ENCODE data around the gene CDK5RAP2. TPM values are rescaled to one million over a fixed set of nuclear protein-coding genes. Genes with fewer than 3 reads are reported as not detected.
A peak's percentile ranks its signal among the peaks of the same experiment; 100 is the strongest.

The CDK5RAP2 gene
- total RNA-seq, 1 donor from 2014 or later = 74.0 TPM

DNA sequence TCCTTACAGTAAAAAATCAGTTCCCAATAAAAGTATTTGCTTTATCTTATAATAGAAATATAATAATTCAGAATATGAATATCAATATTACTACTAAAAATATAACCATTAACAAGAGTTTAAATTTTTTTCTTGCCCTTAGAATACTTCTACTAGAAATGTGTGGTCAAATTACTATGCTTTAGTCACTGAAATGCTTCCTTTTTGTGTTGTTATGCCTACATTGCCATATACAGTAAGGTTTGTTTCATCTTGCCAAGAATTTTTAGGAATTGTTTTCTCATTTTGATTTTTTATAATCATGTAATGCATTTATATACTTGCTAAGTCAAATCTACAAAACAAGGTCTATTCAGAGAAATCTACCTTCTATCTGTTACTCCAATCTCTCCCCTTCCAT is 181.7 kb downstream of the CDK5RAP2 start:
- no peak for DNase-seq
- ATAC-seq (ENCODE audit: poor library complexity) = no peak
- intact Hi-C loops (cut with DNase I) = no loop called here

DNA sequence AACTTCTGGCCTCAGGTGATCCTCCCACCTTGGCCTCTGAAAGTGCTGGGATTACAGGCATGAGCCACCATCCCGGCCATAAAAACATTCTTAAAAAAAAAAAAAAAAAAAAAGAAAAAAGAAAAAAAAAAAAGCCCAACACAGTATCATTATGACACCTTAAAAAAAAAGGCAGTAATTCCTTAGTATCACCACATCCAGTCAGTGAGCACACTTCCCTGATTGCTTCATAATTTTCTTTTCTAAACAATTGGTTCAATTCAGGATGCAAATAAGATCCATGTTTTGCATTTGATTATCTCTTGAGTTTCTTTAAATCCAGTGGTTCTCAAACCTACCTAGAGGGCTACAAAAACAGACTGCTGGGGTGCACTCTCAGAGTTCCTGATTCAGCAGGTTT is 182.5 kb downstream of the CDK5RAP2 start:
- no peak for DNase-seq
- intact Hi-C loops (cut with DNase I) = no loop called here
- no peak for ATAC-seq (ENCODE audit: poor library complexity)

DNA sequence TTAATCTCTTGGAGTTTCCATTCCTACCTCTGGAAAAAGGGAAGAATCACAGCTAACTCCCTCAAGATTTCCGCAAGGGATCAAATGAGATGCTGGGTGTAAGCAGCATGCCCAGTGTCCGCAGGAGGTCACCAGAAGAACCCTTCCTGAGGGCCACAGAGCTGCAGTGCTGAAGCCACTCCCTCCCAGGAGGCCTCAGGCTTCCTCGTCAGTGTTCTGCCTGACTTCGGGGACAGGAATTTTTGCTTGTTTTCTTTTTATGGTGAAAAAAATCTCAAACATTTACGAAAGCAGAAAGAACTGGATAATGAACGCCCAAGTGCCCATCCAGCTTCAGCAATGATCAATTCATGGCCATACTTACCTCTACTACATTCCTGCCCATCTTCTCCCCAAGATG is 183.0 kb downstream of the CDK5RAP2 start:
- no peak for DNase-seq
- intact Hi-C loops (cut with DNase I) = no loop called here
- ATAC-seq (ENCODE audit: poor library complexity) = no peak

DNA sequence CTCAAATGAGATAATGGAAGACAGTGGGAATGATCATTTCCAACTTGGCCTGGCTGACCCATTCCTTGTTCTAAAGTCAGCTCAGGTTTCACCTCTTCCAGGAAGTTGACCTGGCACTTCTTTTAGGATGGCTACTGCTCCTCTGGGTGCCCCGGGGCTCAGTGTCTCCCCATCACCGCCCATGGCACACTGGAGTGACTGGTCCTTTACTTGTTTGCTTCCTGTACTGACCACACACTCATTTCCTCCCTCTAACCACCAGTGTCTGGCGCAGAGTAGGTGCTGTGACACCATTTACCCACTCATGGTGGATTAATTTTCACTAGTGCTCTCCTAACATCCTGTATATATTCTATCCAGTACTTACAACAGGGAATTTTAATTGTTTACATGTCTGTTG is 183.5 kb downstream of the CDK5RAP2 start:
- no peak for ATAC-seq (ENCODE audit: poor library complexity)
- no peak for DNase-seq

DNA sequence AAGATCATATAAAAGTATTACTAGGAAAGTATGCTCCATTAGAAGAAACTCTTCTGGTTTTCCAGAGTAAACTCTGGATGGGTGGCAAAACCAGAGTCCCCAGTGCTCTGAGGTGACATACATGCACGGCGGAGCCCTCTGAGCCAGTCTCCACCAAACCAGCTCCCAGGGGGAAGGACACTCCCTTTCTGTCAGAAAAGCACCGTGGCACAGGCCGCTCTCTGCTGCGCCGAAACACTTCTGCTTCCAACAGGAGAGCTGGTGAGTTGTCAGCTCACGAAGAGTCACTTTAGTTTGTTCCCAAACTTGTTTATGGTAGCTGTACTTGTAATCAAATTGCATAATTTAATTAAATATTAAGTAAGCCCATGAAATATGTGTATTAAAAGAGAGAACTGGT is 184.6 kb downstream of the CDK5RAP2 start:
- intact Hi-C loops (cut with DNase I) = no loop called here
- ATAC-seq (ENCODE audit: poor library complexity) = no peak
- no peak for DNase-seq

More for the DNA sequence above, 183.5 kb downstream of the CDK5RAP2 start:
- intact Hi-C loops (cut with DNase I) = no loop called here

DNA sequence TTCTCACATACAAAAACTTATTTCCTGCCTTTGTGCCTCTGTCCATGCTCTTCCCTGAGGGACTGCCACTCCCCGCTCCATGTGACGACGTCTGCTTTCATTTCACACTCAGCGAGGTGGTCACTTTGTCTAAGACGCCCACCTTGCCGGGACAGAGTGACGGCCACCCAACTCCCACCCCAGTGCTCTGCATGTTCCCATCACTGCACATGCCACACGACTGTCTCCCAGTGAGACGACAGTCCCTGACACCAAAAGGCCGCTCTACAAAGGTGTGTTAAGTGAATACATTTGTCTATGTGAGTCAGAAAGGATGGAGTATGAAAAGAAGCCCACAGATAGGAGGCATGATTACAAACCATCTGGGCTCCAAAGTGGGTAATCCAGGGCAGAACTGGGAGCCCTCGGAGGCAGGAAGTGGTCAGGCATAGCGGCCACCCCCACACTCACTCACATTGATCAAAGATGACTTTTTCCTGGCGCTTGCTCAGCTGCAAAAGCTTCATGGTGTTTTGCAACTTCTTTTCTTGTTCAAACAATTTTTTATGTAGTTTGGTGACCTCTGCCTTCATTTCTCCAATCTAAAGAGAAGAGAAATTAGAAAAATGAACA is 185.8 kb downstream of the CDK5RAP2 start:
- intact Hi-C loops (cut with DNase I) = no loop called here
- no peak for DNase-seq
- ATAC-seq (ENCODE audit: poor library complexity) = no peak

DNA sequence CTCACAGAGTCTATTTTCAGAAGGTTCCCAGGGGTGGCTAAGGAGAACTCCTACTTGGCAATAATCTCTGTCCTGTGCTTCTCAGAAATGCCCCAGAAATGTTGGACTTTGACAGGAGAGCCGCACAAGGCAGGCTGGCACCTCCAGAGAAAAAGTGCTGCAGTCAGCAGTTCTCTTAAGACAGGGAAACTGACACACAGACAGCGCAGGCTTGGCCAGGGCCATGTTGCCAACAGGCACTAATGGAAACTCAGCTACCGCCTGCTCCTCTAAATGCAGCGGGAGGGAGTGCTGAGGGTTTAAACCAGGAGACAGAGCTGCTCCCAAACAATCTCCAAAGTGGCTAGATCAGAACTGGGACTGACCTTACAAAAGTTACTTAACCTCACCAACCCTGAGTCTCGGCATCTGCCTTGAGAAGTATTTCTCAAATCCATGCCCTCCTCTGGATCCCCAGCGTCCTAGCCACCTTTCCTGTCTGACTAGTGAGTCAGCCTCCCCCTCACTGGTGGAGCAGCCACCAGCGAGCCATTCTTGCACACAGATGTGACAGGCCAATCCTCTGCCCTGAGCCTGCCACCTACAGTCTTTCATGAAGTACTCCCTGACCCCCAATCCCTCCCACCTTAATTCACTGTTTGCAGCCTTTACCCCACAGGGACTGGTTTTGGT is 186.4 kb downstream of the CDK5RAP2 start:
- intact Hi-C loops (cut with DNase I) = no loop called here
- no peak for DNase-seq
- ATAC-seq (ENCODE audit: poor library complexity) = no peak

DNA sequence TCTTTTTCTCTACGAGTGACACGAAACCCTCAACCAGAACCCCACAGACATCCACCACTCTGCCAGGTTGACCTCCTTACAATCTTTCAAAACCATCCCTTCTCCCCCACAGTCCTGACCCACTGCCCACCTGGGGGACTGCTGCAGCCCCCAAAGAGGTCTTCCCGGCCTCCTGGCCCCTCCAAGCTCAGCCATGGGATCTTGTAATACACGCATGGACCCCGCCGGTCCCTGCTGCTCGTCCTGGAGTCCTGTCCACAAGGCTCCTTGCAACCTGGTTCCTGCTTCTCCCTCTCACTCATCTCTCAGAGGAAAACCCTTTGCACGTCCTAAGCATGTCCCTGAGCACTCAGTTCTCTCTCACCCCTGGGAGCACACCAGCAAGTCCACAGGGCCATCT is 187.3 kb downstream of the CDK5RAP2 start:
- DNase-seq (no peak), ATAC-seq (ENCODE audit: poor library complexity) (no peak)
- intact Hi-C loops (cut with DNase I) = no loop called here

DNA sequence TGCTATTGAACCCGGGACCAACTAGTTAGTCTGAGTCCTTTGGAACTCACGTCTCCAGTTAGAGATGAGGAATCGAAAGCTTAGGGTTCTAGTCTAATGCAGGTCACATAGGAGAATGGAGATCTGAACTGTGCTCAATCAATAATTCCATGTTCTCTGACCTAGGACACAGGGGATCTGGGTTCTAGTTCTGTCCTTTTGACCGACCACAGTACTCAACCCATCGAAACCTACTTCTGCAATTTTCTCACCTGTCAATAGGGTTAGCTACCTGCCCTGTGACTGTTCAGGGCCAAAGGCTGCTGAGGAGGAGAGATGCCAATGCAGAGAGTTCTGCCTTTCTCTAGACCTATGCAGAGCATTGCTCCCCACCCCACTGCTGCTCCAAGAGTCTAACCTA is 187.7 kb downstream of the CDK5RAP2 start:
- DNase-seq (no peak), ATAC-seq (ENCODE audit: poor library complexity) (no peak)
- intact Hi-C loops (cut with DNase I) = no loop called here

DNA sequence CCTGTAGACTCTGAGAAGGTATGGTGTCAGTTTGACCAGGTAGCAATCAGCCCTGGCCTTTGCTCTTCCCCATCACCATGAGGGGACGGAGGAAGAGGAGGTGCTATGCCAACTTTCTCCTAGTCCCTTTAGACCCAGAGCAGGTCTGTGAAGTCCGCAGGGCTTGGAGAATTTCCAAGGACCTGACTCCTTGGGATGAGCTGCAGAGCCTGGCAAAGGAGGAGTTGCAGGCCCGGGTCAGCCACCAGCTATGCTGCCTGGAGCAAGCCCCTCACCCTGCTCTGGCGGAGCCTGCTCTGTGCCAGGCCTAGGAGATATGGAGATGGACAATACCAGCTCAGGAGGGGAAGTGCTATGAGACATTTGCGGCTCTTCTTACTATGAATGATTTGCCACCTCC is 188.3 kb downstream of the CDK5RAP2 start:
- DNase-seq (no peak), ATAC-seq (ENCODE audit: poor library complexity) (no peak)
- intact Hi-C loops (cut with DNase I) = no loop called here

DNA sequence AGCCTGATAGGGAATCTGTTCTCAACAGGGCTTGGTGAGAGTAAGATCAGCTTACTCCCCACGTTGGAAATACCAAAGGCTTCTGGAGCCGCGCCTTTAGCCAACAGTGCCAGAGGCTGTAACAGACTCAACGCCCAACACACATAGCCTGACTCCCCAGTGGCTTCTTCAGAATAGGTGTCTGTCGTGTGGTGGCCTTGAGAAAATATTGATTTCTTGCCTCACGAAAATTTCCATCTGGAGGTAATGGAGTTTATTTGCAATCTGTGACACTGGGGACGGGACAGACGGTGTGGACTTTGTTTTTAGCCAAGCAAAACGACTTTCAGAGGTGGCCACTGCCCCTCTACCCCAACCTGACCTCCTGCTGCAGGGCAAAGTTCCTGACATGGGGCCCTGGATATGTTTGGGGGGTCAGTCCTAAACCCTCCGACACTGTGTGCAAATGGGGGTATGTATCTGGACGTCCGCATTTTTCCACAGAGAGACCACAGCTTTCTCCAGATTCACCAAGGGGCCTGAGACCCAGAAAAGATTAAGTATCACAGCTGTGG is 189.3 kb downstream of the CDK5RAP2 start:
- DNase-seq = no peak
- intact Hi-C loops (cut with DNase I) = no loop called here
- ATAC-seq (ENCODE audit: poor library complexity) = no peak

DNA sequence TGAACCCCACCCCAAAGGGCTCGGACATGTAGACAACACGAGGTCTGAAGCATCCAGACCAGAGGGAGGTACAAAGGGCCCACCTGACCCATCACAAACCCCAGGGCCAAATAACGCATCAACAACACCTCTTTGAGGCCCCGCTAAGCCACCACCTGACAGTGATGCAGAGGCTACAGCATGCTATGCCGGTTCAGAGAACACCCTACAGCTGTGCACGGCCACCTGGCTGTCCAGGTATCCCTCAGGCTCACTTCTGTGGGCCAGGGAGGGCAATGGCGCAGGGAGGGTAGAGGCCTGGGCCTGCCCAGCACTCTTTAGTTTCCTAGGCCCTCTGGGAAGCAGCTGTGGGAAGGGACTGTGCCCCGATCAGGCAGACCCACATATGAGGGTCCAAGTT is 190.1 kb downstream of the CDK5RAP2 start:
- intact Hi-C loops (cut with DNase I) = no loop called here
- no peak for ATAC-seq (ENCODE audit: poor library complexity)
- no peak for DNase-seq

DNA sequence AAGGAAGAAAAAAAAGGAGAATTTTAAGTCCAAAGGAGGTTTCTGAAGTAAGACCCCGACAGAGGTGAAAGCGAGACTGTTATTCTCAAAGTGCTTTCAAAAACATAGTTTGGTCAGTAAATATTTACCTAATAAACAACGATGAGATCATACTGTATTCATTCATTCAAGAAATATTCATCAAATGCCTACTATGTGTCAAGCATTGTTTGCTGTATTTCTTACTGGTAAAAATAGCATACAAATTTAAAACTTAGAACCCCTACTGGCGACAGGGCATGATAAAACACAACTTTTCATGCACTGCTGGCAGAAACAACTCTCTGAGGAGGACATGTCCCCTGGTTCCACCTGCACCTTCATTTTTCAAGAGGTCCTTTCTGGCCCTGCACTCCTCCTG is 190.7 kb downstream of the CDK5RAP2 start:
- intact Hi-C loops (cut with DNase I) = no loop called here
- DNase-seq = no peak
- ATAC-seq (ENCODE audit: poor library complexity) = no peak

DNA sequence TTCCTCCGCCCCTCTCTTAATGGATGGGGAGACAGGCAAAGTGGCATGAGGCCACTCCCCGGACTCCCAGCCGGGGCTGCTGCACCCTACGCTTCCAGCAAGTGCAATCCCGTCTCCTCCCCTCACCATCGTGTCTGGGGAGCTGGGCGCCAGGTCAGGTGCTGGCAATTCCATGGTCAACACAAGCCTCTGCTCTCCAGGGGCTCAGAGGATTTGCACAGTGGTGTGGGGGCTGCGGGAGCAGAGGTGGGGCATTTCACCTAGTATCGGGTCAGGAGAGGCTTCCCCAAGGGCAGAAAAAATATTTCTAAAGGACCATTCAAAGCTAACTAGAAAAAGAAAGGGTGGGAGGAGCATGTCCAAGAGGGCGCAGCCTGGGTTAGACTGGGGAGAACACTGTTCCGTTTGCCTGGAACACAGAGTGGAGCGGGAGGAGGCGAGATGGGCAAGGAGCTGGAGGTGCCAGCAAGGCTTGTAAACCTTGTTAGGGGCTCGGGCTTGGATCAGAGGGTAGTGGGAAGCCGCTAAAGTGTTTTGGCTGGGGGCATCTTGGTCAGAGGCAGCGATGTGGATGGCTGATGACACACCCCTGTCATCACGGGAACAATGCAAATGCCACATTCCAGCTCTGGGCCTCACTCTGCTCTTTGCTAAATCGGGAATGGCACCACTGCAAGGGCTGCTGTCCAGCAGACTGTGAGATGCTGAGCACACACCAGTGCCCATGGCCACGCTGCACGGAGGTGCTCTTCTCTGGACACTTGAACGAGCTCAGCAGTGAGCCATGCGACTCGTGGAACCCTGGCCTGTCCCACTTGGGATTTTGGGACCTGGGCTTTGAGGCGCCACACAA is 191.7 kb downstream of the CDK5RAP2 start:
- DNase-seq = peak; percentile 64
- intact Hi-C loops (cut with DNase I) = no loop called here
- ATAC-seq (ENCODE audit: poor library complexity) = peak; percentile 92

DNA sequence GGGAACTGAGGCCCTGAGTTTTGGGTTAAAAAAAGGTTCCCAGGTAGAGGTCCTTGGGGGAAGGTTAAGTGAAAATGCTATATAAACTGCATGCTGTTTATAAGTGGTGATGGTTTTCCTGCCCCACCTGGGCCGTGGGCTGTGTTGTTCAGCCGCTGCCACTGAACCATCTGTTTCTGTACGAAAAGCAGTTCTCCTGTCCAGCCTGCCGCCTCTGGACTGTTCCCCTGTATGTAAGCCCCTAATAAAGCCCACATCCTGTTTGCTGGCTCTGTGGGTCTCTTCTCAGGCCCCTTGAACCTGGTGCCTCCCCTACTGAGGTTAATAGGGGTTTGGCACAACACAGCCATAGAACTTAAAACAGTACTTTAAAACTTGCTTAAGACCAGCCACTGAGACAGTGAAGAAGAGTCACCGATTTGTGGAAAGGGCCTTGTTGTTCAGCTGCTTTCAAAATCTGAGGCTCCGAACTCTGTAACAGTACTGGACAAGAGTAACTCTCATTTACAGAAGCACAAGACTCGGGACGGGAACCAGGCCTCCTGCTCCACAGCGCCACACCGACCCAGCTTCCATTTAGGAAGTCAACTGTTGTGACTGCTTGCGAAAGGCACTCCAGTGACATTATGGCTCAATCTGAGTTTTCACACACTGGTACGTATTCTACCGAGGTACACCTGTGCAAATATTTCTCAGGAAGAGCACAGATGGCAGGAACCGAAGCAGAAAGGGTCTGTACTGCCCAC is 192.5 kb downstream of the CDK5RAP2 start:
- no peak for DNase-seq
- ATAC-seq (ENCODE audit: poor library complexity) = no peak
- intact Hi-C loops (cut with DNase I) = no loop called here

DNA sequence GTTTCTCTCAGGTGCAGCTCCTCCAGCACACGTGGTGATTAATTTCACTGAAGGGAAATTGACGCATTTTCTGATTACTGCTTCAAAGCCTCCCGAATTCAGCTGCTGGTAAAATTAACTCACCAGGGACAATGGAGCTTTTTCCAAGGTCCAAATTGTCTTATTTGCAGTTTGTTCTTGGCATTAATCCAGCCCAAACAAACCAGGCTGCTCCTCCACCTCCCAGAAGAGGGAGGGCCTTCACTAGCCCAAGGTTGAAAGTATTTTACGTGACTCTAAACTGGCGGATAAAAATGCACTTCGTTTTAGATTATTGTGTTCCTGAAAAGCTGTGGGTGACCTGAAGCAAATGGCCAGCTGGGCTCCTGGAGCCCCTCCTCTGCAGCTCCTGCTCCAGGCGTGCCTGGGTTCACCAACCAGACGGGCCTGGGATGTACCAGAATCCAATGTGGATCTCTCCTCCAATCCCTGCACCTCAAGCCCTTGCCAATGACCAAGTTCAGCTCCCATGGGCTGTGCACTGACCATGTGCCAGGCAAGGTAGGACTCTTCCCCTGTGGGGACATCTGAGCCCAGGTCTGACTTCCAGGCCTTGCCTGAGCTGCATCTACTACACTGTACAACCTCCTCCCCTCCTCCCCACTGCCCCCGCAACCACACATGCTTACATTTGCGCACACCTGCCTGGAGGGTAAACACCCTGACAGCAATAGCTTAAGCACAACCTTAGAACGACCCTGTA is 193.4 kb downstream of the CDK5RAP2 start:
- peak; percentile 5 for ATAC-seq (ENCODE audit: poor library complexity)
- intact Hi-C loops (cut with DNase I) = no loop called here

DNA sequence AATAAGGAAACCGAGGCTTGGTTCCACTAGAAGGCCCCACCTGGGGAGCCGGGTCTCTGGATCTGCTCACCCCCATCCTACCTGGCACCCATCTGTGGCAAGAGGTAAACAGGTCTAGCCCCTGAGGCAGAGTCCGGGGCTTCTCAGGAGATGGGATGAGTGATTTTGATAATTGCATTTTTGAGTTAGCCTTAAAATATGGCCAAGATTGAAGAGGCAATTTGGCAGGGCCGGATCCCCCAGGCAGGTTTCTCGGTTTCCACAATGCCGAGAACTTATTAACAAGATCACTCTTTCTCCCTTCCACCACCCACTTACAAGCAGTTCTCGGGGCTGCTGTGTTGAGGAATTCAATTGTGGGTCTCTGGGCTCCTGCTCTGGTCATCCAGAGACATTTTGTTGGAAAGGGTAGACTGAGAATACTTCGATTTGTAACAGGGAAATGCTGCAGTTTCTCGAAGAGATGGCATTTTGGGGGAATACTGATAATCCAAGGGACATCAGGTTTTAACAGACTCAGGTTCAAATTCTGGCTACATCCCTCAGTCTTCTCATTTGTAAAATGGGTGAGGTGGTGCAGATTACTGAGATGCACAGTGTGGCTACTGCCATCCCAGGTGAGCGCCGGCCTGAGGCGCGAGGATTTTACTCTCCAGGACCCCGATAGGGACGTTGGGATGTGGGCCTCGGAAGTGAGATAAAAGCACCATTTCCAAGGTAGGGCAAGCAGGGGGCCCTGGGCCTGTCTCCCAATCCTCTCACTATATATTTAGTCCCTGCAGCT is 194.2 kb downstream of the CDK5RAP2 start:
- DNase-seq (no peak), ATAC-seq (ENCODE audit: poor library complexity) (no peak)
- intact Hi-C loops (cut with DNase I) = no loop called here

More for the DNA sequence above, 193.4 kb downstream of the CDK5RAP2 start:
- no peak for DNase-seq

DNA sequence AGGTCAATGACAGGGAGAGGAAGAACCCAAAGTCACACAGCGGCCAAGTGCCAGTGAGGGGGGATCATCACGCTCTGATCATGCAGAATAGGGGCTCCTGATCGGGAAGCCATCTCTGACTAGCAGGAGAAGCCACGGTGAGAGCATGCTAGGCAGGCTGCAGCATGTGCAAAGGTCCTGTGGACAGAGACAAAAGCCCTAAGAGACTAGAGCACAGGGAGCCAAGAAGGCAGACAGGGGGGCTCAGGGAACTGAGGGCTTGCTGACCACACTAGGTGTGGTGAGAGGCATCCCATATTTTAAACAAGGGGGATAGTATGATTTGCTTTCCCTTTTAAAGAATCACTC is 195.1 kb downstream of the CDK5RAP2 start:
- DNase-seq = no peak
- ATAC-seq (ENCODE audit: poor library complexity) = no peak
- intact Hi-C loops (cut with DNase I) = no loop called here

All from Right ventricle myocardium superior (tissue), 1 donor.